Endodermal cell (in vitro differentiated cells): ENCODE measurements around the gene ARHGAP31. TPM values are rescaled to one million over a fixed set of nuclear protein-coding genes. Genes with fewer than 3 reads are reported as not detected.

Experiments used
- DNase-seq: peaks from one replicate; pipeline ENCODE4 v3.0.0-alpha.2; 2017
- H3K27ac ChIP-seq: 2 replicates; pipeline ENCODE4 v1.5.1; 2013; ENCODE audit warnings: mild to moderate bottlenecking, low read depth, low read length, moderate library complexity
- H3K27me3 ChIP-seq: 2 replicates; pipeline ENCODE4 v1.6.1; 2013; ENCODE audit warnings: mild to moderate bottlenecking, low read length, moderate library complexity; ENCODE audit not compliant: insufficient read depth, control insufficient read depth, poor library complexity, severe bottlenecking
- H3K36me3 ChIP-seq: 2 replicates; pipeline ENCODE4 v1.7.0; 2013; ENCODE audit warnings: mild to moderate bottlenecking, low read length, moderate library complexity; ENCODE audit not compliant: control insufficient read depth, insufficient read depth
- H3K4me1 ChIP-seq: one replicate; pipeline ENCODE4 v1.7.0; 2013; ENCODE audit warnings: low read length; ENCODE audit not compliant: control insufficient read depth, insufficient read depth
- H3K4me3 ChIP-seq: 2 replicates; pipeline ENCODE4 v1.5.1; 2013; ENCODE audit warnings: mild to moderate bottlenecking, low read length, moderate library complexity
- H3K9ac ChIP-seq: 2 replicates; pipeline ENCODE4 v1.6.1; 2013; ENCODE audit warnings: mild to moderate bottlenecking, low read length, moderate library complexity; ENCODE audit not compliant: poor library complexity, severe bottlenecking; ENCODE audit errors: extremely low read depth
- H3K9me3 ChIP-seq: 2 replicates; pipeline ENCODE4 v1.6.1; 2013; ENCODE audit warnings: mild to moderate bottlenecking, low read length, moderate library complexity; ENCODE audit not compliant: control insufficient read depth
- H3K27ac Mint-ChIP-seq: 2 replicates; pipeline ENCODE4 v1.8.0; 2020; ENCODE audit warnings: mixed read lengths
- H3K27me3 Mint-ChIP-seq: 2 replicates; pipeline ENCODE4 v1.8.0; 2021; ENCODE audit warnings: mild to moderate bottlenecking, mixed read lengths; ENCODE audit not compliant: insufficient read depth
- H3K36me3 Mint-ChIP-seq: 2 replicates; pipeline ENCODE4 v1.8.0; 2020; ENCODE audit warnings: low read depth, mixed read lengths
- H3K4me1 Mint-ChIP-seq: 2 replicates; pipeline ENCODE4 v1.8.0; 2020; ENCODE audit warnings: mixed read lengths
- H3K4me3 Mint-ChIP-seq: 2 replicates; pipeline ENCODE4 v1.8.0; 2020; ENCODE audit warnings: mild to moderate bottlenecking, moderate library complexity, mixed read lengths
- H3K9me3 Mint-ChIP-seq: 2 replicates; pipeline ENCODE4 v1.8.0; 2020; ENCODE audit warnings: mild to moderate bottlenecking, mixed read lengths
- CTCF ChIP-seq: fragments of 200-600 bp; sonication (generic); conservative IDR thresholded peaks from 2 replicates; pipeline ENCODE4 v1.5.0; 2021; ENCODE audit warnings: antibody characterized with exemption, mild to moderate bottlenecking
- WGBS, 2 experiments: methylation state at CpG; one replicate each; pipeline versions ENCODE4 v1.1.5 to v1.1.7; 2013; ENCODE audit warnings: missing lambda C conversion rate in 2 of 2, mixed read lengths in 1 of 2; ENCODE audit not compliant: insufficient coverage in 1 of 2, insufficient read length in 1 of 2; 5-methylcytosine and 5-hydroxymethylcytosine counted together
- total RNA-seq, 2 donors: library from RNA; stranded (reverse); fragmentation: NEBNext Ultra II Directional in 1 of 2; extraction: Animal tissue kit (Norgen Biotek cat#: 25700) in 1 of 2; gene quantifications; 2 replicates in 1 of 2; 3 replicates in 1 of 2; pipeline ENCODE4 v1.2.1, GENCODE V29; 2021

ARHGAP31 gene
- total RNA-seq, 2 donors from 2014 or later = 2.2 to 2.3 TPM

- 97 to 100% methylated on average over 2 to 3 of the region's 3 CpGs for WGBS, 2 experiments
- Histone ChIP-seq H3K27me3 (peaks cover 17% of the 10 kb centered on the region), H3K4me1 (peaks cover 12% of the 10 kb centered on the region), H3K9me3 (peaks cover 4% of the 10 kb centered on the region), H3K4me3 (no peak overlapping the region), H3K36me3 (no peaks in the 10 kb centered on the region), H3K9ac (no peak overlapping the region), H3K27ac (no peak overlapping the region)
- H3K4me3 Mint-ChIP-seq = no peak overlapping the region
- H3K27me3 Mint-ChIP-seq = peaks cover 24% of the 10 kb centered on the region
- no peak for TF ChIP-seq CTCF
- H3K4me1 Mint-ChIP-seq = peaks cover 30% of the 10 kb centered on the region
- no peaks in the 10 kb centered on the region for H3K9me3 Mint-ChIP-seq
- no peak for DNase-seq
- no peaks in the 10 kb centered on the region for H3K36me3 Mint-ChIP-seq
- H3K27ac Mint-ChIP-seq = no peak overlapping the region
These were observed 7.5 kb downstream of the ARHGAP31 start for GRCh38 chr3:119301662-119302061.

GRCh38 chr3:119302697-119303551 lies 8.7 kb downstream of the ARHGAP31 start:
- no peak overlapping the region for H3K9ac ChIP-seq
- Mint-ChIP-seq H3K27me3 (peaks cover 13% of the 10 kb centered on the region), H3K4me3 (no peak overlapping the region), H3K9me3 (no peaks in the 10 kb centered on the region), H3K36me3 (no peaks in the 10 kb centered on the region), H3K4me1 (peaks cover 30% of the 10 kb centered on the region), H3K27ac (no peak overlapping the region)
- peaks cover 7% of the 10 kb centered on the region for H3K9me3 ChIP-seq
- peak; percentile 36 for DNase-seq
- no peaks in the 10 kb centered on the region for H3K36me3 ChIP-seq
- H3K4me3 ChIP-seq = no peak overlapping the region
- H3K4me1 ChIP-seq = peaks cover 12% of the 10 kb centered on the region
- no peak overlapping the region for H3K27ac ChIP-seq
- H3K27me3 ChIP-seq = peaks cover 6% of the 10 kb centered on the region
- no peak for TF ChIP-seq CTCF
- WGBS, 2 experiments = 75 to 89% methylated on average over 2 to 7 of the region's 7 CpGs

- WGBS, 2 experiments = 90% methylated on average over 1 of the region's 1 CpG; no CpG with 5 or more reads in 1 of the 2 experiments
- no peak overlapping the region for H3K9ac ChIP-seq
- Mint-ChIP-seq H3K27me3 (peaks cover 9% of the 10 kb centered on the region), H3K9me3 (peaks cover 6% of the 10 kb centered on the region), H3K27ac (peak overlapping the region; percentile 53), H3K4me3 (no peak overlapping the region), H3K36me3 (no peaks in the 10 kb centered on the region), H3K4me1 (peaks cover 25% of the 10 kb centered on the region)
- H3K4me3 ChIP-seq = no peak overlapping the region
- DNase-seq = peak; percentile 57
- no peaks in the 10 kb centered on the region for H3K36me3 ChIP-seq
- H3K27me3 ChIP-seq = peaks cover 6% of the 10 kb centered on the region
- peak; percentile 29 for TF ChIP-seq CTCF
- peaks cover 10% of the 10 kb centered on the region for H3K9me3 ChIP-seq
- peaks cover 7% of the 10 kb centered on the region for H3K4me1 ChIP-seq
- no peak overlapping the region for H3K27ac ChIP-seq
These were observed 10.1 kb downstream of the ARHGAP31 start for GRCh38 chr3:119304201-119304713.
